Epithelial cell of proximal tubule (primary cell): ENCODE data around the gene HHLA2. TPM values are rescaled to one million over a fixed set of nuclear protein-coding genes. Genes with fewer than 3 reads are reported as not detected.

Experiments
- DNase-seq: peaks from one replicate; pipeline ENCODE4 v3.0.0-alpha.2; 2011; ENCODE audit warnings: low read depth
- H3K4me3 ChIP-seq: 2 replicates; pipeline ENCODE4 v1.5.1; 2011; ENCODE audit warnings: low read depth, mild to moderate bottlenecking, low read length
- total RNA-seq: library from RNA; depleted of rRNA; stranded (reverse); fragments of >200 nt; gene quantifications from 2 replicates; pipeline ENCODE4 v1.2.3, GENCODE V29; 2015
- TF ChIP-seq, protein P1 (sequence below): conservative IDR thresholded peaks from 2 replicates; pipeline ENCODE4 v1.5.1; 2012; ENCODE audit warnings: low read depth, mild to moderate bottlenecking, low read length

HHLA2 gene
- total RNA-seq, 1 donor from 2014 or later, result 0.23 TPM

DNA sequence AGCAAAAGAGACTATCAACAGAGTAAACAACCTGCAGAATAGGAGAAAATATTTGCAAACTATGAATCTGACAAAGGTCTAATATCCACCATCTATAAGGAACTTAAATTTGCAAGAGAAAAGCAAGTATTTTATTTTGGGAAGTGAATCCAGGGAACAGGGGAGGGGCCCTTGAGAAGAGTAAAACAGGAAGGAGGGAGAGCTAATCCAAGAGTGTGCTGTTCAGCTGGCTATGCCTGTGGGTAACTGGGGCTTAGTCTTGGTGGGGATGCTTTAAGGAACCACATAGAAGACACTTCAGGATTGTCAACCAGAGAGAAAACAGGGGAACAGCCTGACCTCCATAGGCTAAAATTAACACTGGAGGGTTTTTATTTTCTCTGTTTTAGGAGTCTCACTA, 3.9 kb upstream of the HHLA2 start:
- DNase-seq, result no peak
- TF ChIP-seq, protein P1, sequence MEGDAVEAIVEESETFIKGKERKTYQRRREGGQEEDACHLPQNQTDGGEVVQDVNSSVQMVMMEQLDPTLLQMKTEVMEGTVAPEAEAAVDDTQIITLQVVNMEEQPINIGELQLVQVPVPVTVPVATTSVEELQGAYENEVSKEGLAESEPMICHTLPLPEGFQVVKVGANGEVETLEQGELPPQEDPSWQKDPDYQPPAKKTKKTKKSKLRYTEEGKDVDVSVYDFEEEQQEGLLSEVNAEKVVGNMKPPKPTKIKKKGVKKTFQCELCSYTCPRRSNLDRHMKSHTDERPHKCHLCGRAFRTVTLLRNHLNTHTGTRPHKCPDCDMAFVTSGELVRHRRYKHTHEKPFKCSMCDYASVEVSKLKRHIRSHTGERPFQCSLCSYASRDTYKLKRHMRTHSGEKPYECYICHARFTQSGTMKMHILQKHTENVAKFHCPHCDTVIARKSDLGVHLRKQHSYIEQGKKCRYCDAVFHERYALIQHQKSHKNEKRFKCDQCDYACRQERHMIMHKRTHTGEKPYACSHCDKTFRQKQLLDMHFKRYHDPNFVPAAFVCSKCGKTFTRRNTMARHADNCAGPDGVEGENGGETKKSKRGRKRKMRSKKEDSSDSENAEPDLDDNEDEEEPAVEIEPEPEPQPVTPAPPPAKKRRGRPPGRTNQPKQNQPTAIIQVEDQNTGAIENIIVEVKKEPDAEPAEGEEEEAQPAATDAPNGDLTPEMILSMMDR, result no peak
- H3K4me3 ChIP-seq, result no peak overlapping the region

- no peak overlapping the region for H3K4me3 ChIP-seq
- DNase-seq, result no peak
- TF ChIP-seq, protein P1, result no peak
Measured at GRCh38 chr3:108292905-108293328, 3.4 kb upstream of the HHLA2 start.

GRCh38 chr3:108293858-108294257, 2.5 kb upstream of the HHLA2 start:
- DNase-seq, result no peak
- TF ChIP-seq, protein P1, result no peak
- H3K4me3 ChIP-seq, result no peak overlapping the region

DNA sequence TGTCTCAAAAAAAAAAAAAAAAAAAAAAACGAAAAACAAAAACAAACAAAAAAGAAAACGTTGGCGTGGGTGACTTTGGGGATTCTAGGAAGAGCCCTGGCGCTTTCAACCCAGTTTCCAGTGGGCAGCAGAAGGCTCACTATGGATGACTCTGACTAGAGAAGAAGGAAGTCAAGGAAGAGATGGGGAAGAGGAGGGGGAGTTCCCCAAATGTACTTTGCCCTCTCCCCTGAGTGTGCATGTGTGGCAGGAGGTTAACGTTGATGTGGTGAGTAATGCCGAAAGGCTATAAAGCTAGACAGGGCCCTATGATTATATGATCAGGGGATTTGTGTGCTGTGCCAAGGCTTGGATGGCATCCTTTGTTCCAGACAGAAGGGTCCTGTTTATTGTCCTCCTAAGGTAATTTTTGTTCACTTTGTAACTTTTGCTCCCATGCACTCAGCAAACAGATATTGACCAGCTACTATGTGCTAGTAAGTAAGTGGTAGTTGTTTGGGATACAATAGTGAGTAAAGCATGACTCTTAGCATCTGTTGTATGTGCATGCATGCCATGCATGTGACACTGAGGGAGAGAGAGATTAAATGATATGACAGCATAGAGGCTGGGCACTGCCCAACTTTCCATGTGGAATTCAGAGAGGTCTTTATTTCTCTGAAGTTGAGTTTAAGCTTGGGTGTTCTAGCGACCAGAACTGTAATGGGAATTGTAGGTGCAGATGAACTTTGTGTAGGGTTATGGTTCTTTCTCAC, 750 bp upstream of the HHLA2 start:
- no peak for DNase-seq
- H3K4me3 ChIP-seq, result no peak overlapping the region
- TF ChIP-seq, protein P1, result no peak

- no peak overlapping the region for H3K4me3 ChIP-seq
- TF ChIP-seq, protein P1, result no peak
- DNase-seq, result peak; percentile 97
Measured at GRCh38 chr3:108297647-108298046, 1.3 kb downstream of the HHLA2 start.

- no peak for DNase-seq
- H3K4me3 ChIP-seq, result no peak overlapping the region
- TF ChIP-seq, protein P1, result no peak
Measured at GRCh38 chr3:108298056-108298455, 1.7 kb downstream of the HHLA2 start.

- TF ChIP-seq, protein P1, result no peak
- no peak overlapping the region for H3K4me3 ChIP-seq
- DNase-seq, result no peak
Measured at GRCh38 chr3:108300103-108300849, 3.9 kb downstream of the HHLA2 start.
